ENCODE data around the gene PBRM1.

- TF ChIP-seq, protein P1, sequence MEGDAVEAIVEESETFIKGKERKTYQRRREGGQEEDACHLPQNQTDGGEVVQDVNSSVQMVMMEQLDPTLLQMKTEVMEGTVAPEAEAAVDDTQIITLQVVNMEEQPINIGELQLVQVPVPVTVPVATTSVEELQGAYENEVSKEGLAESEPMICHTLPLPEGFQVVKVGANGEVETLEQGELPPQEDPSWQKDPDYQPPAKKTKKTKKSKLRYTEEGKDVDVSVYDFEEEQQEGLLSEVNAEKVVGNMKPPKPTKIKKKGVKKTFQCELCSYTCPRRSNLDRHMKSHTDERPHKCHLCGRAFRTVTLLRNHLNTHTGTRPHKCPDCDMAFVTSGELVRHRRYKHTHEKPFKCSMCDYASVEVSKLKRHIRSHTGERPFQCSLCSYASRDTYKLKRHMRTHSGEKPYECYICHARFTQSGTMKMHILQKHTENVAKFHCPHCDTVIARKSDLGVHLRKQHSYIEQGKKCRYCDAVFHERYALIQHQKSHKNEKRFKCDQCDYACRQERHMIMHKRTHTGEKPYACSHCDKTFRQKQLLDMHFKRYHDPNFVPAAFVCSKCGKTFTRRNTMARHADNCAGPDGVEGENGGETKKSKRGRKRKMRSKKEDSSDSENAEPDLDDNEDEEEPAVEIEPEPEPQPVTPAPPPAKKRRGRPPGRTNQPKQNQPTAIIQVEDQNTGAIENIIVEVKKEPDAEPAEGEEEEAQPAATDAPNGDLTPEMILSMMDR (IDR thresholded peaks at IDR 0.05), result no peak
- no peak for TF ChIP-seq EZH2 (IDR thresholded peaks at IDR 0.05; ENCODE audit: borderline replicate concordance, insufficient read depth, low read depth, low read length, poor library complexity, severe bottlenecking)
Observed at GRCh38 chr3:52522651-52523251, 163.0 kb downstream of the PBRM1 start.
